Measurements from ENCODE around the gene MRGPRF.

Gene MRGPRF

GRCh38 chr11:69049490-69049867 lies 36.4 kb upstream of the MRGPRF start:
- no peak for DNase-seq

GRCh38 chr11:69048694-69049489 lies 35.8 kb upstream of the MRGPRF start, which contains the start of gene TPCN2:
TSS of gene TPCN2 (plus strand) at chr11:69048932. CDS start at chr11:69048998, 66 bp downstream.
- DNase-seq, result peak; percentile 98

GRCh38 chr11:69048031-69048693 lies 35.1 kb upstream of the MRGPRF start:
- no peak for DNase-seq

GRCh38 chr11:69044111-69045013 lies 31.3 kb upstream of the MRGPRF start:
- DNase-seq, result peak; percentile 74

GRCh38 chr11:69041516-69041915 lies 28.5 kb upstream of the MRGPRF start:
- peak; percentile 27 for DNase-seq

GRCh38 chr11:69040581-69041260 lies 27.7 kb upstream of the MRGPRF start:
- no peak for DNase-seq

GRCh38 chr11:69040051-69040450 lies 27.0 kb upstream of the MRGPRF start:
- DNase-seq, result no peak

GRCh38 chr11:69039501-69039900 lies 26.5 kb upstream of the MRGPRF start:
- no peak for DNase-seq

- no peak for DNase-seq
Observed at GRCh38 chr11:69037544-69037943, 24.5 kb upstream of the MRGPRF start.

GRCh38 chr11:69037074-69037473 lies 24.0 kb upstream of the MRGPRF start:
- no peak for DNase-seq

GRCh38 chr11:69035946-69036340 lies 22.9 kb upstream of the MRGPRF start:
- DNase-seq, result no peak

- no peak for DNase-seq
Observed at GRCh38 chr11:69035150-69035945, 22.3 kb upstream of the MRGPRF start.

GRCh38 chr11:69034123-69034867 lies 21.2 kb upstream of the MRGPRF start:
- DNase-seq, result no peak

- no peak for DNase-seq
Observed at GRCh38 chr11:69033431-69033830, 20.4 kb upstream of the MRGPRF start.

- DNase-seq, result no peak
Observed at GRCh38 chr11:69032833-69033232, 19.8 kb upstream of the MRGPRF start.

GRCh38 chr11:69030301-69030700 lies 17.3 kb upstream of the MRGPRF start:
- no peak for DNase-seq

GRCh38 chr11:69027704-69028372 lies 14.8 kb upstream of the MRGPRF start:
- DNase-seq, result no peak

- DNase-seq, result no peak
Observed at GRCh38 chr11:69024509-69024908, 11.5 kb upstream of the MRGPRF start.

GRCh38 chr11:69022260-69022659 lies 9.2 kb upstream of the MRGPRF start:
- peak; percentile 19 for DNase-seq

GRCh38 chr11:69018924-69019323 lies 5.9 kb upstream of the MRGPRF start:
- DNase-seq, result no peak

GRCh38 chr11:69017951-69018350 lies 4.9 kb upstream of the MRGPRF start:
- DNase-seq, result no peak

Measured in NCI-H69 (cell line).